Superior temporal gyrus (tissue), 1 donor: ENCODE results near the gene SELENOT.

Source experiments
- DNase-seq: peaks from one replicate; pipeline ENCODE4 v3.0.0-alpha.2; 2016; ENCODE audit errors: extremely low spot score

SELENOT gene

GRCh38 chr3:150662410-150663200 lies 59.5 kb downstream of the SELENOT start:
- no peak for DNase-seq

GRCh38 chr3:150663461-150663860 lies 60.3 kb downstream of the SELENOT start:
- no peak for DNase-seq

- no peak for DNase-seq
Observed at GRCh38 chr3:150666167-150666566, 63.0 kb downstream of the SELENOT start.

- no peak for DNase-seq
Observed at GRCh38 chr3:150673966-150674365, 70.8 kb downstream of the SELENOT start.

- DNase-seq, result no peak
Observed at GRCh38 chr3:150675587-150675986, 72.5 kb downstream of the SELENOT start.
